Measurements from ENCODE around the gene NAA38.

DNA sequence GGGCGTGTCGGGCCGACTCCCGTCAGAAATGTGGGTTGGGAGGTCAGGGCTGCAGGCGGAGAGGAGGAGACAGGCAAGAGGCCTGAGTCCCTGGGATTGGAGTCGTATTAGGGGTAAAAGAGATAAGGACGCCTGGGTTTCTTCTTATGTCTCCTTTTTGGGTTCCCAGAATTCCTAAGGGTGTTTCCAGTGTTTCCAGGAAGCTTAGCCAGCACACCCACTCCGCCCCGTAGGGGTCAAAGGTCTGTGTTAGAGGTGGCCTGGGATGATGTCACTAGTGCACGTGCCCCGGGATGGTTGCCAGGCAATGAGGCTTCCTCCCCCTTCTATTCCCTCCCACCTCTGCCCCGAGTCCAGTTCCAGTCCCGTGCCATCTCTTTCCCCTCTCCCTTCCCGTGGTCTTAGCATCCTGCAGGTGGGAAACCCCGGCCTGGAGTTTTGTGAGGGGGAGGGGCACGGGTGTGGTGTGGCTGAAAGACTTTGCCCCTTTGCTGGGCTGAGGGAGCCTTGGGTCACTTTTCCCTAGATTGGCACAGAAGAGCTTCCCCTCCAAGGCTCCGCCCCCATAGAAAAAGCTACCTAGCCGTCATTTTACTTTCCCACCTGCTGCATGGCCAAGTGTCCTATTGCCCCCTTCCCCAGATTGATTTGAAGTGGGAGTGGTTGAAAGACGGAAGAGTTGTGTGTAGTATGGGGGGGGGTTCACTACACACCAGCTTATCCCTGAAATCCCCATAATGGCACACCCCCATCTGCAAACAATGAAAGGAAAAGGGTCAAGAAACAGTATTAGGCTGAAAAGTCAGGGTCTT lies 20.6 kb downstream of the NAA38 start:
- TF ChIP-seq EZH2 (IDR thresholded peaks at IDR 0.05; ENCODE audit: insufficient read depth, poor library complexity, severe bottlenecking) (no peak), EZH2phosphoT487 (IDR thresholded peaks at IDR 0.05; ENCODE audit: insufficient read depth, low read depth) (no peak)
